Subcutaneous adipose tissue (tissue), 4 donors: Measurements from ENCODE around the gene PRKCH. TPM values are rescaled to one million over a fixed set of nuclear protein-coding genes. Genes with fewer than 3 reads are reported as not detected.

Experiments used
- total RNA-seq, 4 donors: library from RNA; depleted of rRNA; stranded (reverse); fragments of >200 nt; gene quantifications; one replicate each; pipeline ENCODE4 v1.1.0, GENCODE V29; 2016
- TF ChIP-seq, protein P1 (sequence below): fragments of 450-650 bp; IDR thresholded peaks from one replicate; pipeline ENCODE4 v1.5.1; 2016; ENCODE audit warnings: low read depth, mild to moderate bottlenecking, control low read depth, antibody characterized with exemption, moderate library complexity

PRKCH gene
- total RNA-seq, 4 donors from 2014 or later = 25.8 to 46.3 (median 36.4) TPM

- TF ChIP-seq, protein P1, sequence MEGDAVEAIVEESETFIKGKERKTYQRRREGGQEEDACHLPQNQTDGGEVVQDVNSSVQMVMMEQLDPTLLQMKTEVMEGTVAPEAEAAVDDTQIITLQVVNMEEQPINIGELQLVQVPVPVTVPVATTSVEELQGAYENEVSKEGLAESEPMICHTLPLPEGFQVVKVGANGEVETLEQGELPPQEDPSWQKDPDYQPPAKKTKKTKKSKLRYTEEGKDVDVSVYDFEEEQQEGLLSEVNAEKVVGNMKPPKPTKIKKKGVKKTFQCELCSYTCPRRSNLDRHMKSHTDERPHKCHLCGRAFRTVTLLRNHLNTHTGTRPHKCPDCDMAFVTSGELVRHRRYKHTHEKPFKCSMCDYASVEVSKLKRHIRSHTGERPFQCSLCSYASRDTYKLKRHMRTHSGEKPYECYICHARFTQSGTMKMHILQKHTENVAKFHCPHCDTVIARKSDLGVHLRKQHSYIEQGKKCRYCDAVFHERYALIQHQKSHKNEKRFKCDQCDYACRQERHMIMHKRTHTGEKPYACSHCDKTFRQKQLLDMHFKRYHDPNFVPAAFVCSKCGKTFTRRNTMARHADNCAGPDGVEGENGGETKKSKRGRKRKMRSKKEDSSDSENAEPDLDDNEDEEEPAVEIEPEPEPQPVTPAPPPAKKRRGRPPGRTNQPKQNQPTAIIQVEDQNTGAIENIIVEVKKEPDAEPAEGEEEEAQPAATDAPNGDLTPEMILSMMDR = no peak
Observed at GRCh38 chr14:61476754-61477410, 155.5 kb downstream of the PRKCH start.

- TF ChIP-seq, protein P1 = no peak
Observed at GRCh38 chr14:61477712-61478462, 156.5 kb downstream of the PRKCH start.

GRCh38 chr14:61478971-61479473 lies 157.6 kb downstream of the PRKCH start:
- TF ChIP-seq, protein P1 = no peak

GRCh38 chr14:61479746-61480502 lies 158.5 kb downstream of the PRKCH start:
- TF ChIP-seq, protein P1 = no peak

- TF ChIP-seq, protein P1 = no peak
Observed at GRCh38 chr14:61480704-61481285, 159.4 kb downstream of the PRKCH start.

DNA sequence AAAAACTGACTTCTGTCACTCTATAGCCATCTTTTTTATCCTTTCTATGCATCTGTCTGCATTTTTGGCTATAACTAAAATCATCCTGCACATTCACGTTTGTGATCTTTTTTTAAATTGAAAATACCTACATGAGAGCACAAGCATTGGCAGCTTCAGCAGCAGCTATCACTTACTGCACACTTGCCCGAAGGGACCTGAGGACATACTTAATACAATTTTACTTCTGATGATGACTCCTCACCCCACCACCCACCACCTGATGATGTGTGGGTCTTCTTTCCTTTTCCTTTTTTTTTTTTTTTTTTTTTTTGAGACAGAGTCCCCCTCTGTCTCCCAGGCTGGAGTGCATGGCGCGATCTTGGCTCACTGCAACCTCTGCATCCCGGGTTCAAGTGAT lies 160.3 kb downstream of the PRKCH start:
- TF ChIP-seq, protein P1 = no peak
